ENCODE data around the gene BRAT1.

DNA sequence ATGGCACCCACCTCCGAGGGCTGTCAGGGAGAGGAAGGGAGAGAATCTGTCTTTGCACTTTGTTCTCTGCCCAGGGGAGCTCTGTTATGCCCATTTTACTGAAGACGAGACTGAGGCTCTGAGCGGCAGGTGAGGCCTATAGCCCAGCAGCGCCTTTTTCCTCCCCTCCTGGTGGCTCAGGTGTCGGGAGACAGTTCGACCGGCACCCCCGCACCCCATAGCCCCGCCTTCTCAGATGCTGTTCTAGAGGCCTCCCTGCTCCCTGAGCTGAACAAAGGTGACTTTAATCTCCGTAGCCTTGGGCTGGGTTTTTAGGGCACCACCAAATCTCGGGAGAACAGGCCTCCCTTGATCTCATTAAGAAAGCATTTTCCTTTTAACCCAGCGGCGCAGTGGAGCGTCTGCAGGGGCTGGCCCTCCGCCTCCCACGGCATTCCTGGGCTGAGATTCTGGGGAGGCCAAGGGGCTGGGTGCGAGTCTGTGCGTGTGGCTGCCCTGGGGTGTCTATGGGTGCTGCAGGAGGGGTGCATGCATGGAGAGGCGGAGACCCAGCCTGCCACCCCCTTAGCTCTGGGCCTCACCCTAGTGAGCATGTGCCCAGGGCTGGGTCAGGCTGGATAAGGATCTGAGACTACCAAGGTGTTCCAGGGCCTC lies 32.4 kb downstream of the BRAT1 start:
- TF ChIP-seq, protein P1, sequence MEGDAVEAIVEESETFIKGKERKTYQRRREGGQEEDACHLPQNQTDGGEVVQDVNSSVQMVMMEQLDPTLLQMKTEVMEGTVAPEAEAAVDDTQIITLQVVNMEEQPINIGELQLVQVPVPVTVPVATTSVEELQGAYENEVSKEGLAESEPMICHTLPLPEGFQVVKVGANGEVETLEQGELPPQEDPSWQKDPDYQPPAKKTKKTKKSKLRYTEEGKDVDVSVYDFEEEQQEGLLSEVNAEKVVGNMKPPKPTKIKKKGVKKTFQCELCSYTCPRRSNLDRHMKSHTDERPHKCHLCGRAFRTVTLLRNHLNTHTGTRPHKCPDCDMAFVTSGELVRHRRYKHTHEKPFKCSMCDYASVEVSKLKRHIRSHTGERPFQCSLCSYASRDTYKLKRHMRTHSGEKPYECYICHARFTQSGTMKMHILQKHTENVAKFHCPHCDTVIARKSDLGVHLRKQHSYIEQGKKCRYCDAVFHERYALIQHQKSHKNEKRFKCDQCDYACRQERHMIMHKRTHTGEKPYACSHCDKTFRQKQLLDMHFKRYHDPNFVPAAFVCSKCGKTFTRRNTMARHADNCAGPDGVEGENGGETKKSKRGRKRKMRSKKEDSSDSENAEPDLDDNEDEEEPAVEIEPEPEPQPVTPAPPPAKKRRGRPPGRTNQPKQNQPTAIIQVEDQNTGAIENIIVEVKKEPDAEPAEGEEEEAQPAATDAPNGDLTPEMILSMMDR (IDR thresholded peaks at IDR 0.05), result no peak
- no peak for TF ChIP-seq EZH2 (IDR thresholded peaks at IDR 0.05; ENCODE audit: borderline replicate concordance, insufficient read depth, low read depth, low read length, poor library complexity, severe bottlenecking)

Data from B cell (primary cell).